GM12892 (cell line): ENCODE measurements around the gene PSAPL1.

ENCODE experiments used
- DNase-seq: peaks from one replicate; pipeline ENCODE4 v3.0.0; 2011; ENCODE audit not compliant: insufficient read length
- FAIRE-seq: peaks from 2 replicates; lab custom pipeline; 2011; peaks lifted over from hg19 to GRCh38; lab: Jason Lieb, UNC
- POLR2A ChIP-seq: IDR thresholded peaks from 2 replicates; pipeline ENCODE4 v1.6.1; 2011; ENCODE audit warnings: low read depth, low read length, control low read depth
- POLR2AphosphoS5 ChIP-seq: IDR thresholded peaks from 2 replicates; pipeline ENCODE4 v1.6.1; 2011; ENCODE audit warnings: low read depth, low read length, control low read depth
- TAF1 ChIP-seq: IDR thresholded peaks from 2 replicates; pipeline ENCODE4 v1.6.1; 2011; ENCODE audit warnings: low read depth, mild to moderate bottlenecking, control low read depth, low read length, borderline replicate concordance

The PSAPL1 gene

DNA sequence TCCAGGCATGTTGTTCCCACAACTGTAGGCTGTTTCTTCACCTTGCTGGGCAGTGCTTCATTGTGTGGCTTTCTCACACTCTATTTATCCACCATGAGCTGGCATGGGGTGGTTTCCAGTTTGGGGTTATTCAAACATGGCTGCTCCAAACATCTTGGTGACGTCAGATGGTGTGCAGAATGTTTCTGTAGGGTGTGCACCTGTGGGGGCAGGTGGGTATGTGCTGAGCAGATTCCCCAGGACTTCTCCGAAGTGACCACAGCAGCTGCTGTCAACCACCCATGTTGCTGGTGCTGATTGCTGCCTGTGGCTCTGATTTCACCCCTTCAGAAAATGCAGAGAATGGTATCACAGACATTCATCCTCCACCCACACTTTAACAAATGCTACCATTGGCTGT lies 5.0 kb upstream of the PSAPL1 start:
- no peak for FAIRE-seq
- no peak for DNase-seq
- TF ChIP-seq POLR2A (no peak), POLR2AphosphoS5 (no peak), TAF1 (no peak)

DNA sequence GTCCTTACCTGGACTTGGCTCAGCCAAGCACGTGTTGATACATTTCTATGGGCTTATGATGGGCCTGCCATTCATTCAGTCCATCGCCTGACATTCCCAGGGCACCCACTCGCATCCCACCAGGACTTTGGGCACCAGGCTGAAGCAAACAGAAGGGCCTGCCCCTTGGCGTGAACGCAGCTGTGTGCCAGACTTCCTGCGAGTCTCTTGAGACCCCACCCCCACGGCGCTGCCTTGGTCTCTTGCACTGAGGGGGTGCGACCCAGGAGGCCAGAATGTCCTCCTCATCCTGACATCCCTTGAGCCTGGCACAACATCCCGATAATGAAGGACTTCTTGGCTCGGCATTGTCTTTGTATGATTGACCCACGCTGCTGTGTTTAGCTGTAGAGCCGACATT lies 1.5 kb upstream of the PSAPL1 start:
- FAIRE-seq (no peak), DNase-seq (no peak)
- no peak for TF ChIP-seq TAF1
- no peak for TF ChIP-seq POLR2A
- no peak for TF ChIP-seq POLR2AphosphoS5

DNA sequence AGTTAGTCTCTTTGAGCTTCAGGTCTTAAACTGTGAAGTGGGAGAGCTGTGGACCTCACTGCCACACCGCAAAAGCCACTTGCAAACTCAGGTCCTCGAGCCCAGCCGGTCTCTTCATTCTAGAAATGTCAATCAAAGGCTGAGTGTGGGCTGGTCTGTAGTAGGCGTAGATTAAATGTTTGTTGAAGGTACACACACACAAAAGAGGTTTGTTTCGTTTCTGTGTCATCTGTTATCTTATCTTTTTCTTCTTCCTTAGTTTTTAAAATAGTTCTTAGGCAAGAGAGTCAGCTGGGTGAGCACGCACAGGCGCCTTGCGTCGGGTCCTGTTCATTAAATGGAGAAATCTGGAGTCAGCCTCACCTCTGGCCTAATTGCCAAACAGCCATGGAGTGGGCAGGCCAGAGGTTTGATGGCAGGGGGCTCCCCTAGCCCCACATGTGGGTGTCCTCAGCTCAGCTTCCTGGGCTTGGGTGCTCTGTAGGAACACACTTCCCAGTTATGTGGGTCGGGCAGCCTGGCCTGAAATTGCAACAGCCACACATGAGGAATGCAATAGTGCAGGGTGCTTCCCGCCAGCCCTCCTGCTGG lies 836 bp upstream of the PSAPL1 start:
- DNase-seq (no peak), FAIRE-seq (no peak)
- no peak for TF ChIP-seq TAF1
- no peak for TF ChIP-seq POLR2AphosphoS5
- no peak for TF ChIP-seq POLR2A

DNA sequence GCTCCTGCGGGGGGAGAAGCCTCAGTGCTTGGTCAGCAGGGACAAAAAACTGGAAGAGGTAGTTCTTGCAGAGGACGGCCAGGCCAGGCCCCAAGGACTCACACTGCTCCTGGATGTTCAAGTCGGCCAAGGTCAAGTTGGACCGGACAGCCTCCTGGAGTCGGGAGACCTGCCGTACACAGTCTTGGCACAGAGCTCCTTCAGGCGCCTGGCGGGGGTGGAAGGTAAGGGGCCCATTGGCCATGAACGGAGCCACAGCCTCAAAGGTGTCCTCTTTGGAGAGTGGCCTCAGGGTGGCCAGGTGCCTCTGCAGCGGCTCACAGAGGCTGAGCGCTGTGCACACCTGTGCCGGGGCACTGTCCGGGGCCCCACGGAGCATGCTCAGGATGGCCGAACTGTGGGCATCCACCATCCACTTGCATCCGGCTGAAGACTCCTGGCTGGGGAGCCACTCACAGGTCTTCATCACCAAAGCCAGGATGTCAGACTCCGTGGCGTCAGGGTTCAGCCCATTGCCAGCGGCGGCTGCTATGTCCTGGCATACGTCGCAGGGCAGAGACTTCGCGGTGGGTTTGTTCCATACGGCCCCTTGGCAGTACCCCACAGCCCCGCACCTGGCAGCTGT lies 477 bp downstream of the PSAPL1 start:
- DNase-seq (no peak), FAIRE-seq (no peak)
- TF ChIP-seq POLR2A (no peak), POLR2AphosphoS5 (no peak), TAF1 (no peak)

DNA sequence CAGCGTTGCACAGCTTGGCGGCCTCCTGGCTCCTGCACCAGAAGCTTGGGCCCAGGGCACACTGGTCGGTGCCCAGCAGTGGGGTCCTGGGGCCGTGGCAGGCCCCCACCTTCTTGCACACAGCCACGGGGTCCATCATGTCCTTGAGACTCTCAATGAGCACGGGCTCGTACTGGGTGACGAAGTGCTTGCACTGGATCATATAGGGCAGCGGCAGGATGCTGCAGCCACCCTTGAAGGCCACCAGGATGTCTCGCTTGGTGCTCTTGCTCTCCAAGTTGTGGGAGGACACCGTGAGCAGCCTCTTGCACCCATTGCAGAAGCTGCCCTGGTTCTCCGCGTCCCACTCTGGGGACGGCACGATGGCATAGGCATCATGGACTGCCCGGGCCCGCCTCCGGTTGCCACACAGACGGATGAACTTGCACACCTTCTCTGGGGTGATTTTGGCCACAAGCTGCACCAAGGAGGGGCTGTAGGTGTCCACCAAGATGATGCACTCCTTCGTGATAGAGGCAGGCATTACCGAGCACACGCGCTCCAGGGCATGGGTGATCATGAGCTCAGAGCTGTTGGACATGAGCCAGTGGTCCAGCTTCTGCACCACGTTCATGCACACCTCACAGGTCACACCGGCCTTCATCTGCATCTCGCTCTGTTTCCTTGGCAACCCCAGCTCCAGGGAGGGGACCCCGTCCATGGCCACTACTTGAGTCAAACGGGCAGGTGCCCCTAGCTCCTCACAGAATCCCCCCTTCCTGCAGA lies 1.2 kb downstream of the PSAPL1 start:
- TF ChIP-seq POLR2AphosphoS5: no peak
- TF ChIP-seq POLR2A: no peak
- no peak for TF ChIP-seq TAF1
- DNase-seq (no peak), FAIRE-seq (no peak)

DNA sequence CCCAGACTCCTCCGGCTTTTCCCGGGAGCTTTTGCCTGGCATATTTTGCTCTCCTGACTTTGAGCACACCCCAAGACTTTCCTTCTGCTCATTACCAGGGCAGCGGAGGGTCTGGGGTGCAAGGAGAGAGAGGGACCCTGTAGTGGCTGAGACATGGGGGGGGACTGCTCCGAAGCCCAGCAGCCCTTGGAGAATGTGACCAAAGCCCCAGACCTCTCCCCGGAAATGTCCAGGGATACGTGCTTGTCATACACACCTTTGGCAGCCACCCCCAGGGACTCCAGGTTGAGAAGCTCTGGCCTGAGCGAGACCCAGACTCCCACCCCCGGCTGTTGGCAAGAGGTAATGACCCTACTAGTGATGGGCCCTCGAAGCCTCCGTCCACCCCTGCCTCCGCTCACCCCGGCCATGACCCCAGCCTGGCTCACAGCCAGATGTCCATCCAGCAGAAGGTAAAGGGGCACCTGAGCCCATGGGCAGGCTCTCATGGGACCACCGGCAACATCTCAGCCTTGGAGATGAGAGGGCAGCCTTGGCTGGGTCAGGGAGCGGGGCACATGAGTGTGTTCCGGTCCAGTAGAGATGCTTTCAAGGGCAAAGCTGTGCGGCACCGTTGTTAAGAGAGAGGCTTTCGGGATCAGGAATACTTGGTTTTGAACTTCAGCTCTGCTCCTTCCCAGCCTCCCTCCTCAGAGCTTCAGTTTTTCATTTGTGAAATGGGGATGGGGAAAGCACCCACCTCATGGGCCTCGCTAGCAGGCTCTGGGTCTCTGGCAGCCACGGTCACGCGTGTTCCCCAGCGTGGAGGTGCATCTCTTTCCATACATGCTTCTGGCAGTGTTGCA lies 2.0 kb downstream of the PSAPL1 start:
- no peak for TF ChIP-seq POLR2AphosphoS5
- no peak for TF ChIP-seq TAF1
- TF ChIP-seq POLR2A: no peak
- no peak for FAIRE-seq

DNA sequence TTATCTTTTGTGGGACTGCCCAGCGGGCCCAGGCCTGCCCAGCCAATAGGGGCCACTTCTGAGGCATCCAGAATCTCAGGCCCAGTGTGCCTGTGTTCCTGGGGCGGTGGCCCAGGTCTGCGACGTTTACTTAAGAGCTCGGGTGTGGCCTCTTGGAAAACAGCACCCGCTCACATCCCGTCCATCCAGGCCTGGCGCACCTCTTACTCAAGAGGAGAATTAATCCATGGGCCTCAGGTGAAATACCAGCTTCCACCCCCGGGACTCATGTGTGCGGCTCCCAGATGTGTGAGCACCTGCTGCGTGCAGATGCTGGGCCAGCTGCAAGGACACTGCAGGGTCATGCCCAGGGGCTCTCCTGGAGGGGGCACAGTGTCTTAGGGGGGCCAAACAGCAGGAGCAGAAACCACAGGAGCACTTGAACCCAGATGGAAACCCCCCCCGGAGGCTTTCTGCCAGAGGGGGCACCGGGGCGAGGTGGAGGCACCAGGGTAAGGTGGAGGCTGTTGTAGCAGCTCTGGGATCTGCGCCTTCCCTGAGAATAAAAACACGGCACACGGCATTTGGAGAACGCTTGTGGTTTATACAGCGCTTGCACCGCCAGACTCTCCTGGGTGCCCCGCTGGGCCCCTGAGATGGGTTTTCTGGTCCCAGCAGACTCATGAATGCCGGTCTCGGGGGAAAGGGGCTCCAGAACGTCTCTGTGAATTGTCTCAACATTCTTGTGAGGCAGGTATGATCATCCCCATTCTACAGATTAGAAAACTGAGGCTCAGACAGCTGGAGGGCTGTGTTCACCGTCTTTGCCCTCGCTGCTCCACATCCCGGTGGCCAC lies 2.8 kb downstream of the PSAPL1 start:
- FAIRE-seq (no peak), DNase-seq (no peak)
- no peak for TF ChIP-seq POLR2A
- TF ChIP-seq POLR2AphosphoS5: no peak
- TF ChIP-seq TAF1: no peak

More for the DNA sequence above, 2.0 kb downstream of the PSAPL1 start:
- no peak for DNase-seq

DNA sequence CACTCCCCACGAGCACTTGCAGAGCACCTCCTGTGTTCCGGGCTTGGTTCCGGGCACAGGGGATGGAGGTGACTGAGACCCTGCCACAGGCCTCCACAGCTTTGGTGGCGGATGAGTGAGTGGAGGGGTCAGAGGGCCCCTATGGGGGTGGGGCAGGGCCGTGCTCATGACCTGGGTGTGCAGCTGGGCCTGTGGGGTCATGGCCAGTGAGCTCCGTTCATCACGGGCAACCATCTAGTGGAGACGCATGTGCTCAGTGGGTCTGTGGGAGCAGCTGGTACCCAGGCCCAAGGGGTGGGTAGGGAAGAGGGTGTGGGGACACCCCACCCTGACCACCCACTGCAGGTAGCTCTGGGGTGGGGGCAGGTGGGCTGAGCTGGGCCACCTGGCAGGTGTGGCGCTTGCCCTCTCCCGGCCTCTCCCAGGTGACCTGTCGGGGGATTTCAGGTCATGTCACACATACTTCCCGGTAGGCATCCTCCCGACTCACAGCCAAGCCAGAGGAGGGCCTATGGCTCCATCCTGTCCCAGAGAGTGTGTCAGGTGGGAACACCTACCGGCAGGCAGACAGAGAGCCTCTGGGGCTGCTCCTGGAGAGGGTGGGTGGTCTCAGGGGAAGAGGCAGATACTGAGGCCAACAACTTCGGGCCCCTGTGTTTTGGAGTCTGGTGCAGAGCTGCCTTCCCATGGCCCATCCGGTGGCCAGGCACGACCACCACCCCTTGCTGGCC lies 3.6 kb downstream of the PSAPL1 start:
- no peak for TF ChIP-seq POLR2AphosphoS5
- no peak for DNase-seq
- no peak for FAIRE-seq

DNA sequence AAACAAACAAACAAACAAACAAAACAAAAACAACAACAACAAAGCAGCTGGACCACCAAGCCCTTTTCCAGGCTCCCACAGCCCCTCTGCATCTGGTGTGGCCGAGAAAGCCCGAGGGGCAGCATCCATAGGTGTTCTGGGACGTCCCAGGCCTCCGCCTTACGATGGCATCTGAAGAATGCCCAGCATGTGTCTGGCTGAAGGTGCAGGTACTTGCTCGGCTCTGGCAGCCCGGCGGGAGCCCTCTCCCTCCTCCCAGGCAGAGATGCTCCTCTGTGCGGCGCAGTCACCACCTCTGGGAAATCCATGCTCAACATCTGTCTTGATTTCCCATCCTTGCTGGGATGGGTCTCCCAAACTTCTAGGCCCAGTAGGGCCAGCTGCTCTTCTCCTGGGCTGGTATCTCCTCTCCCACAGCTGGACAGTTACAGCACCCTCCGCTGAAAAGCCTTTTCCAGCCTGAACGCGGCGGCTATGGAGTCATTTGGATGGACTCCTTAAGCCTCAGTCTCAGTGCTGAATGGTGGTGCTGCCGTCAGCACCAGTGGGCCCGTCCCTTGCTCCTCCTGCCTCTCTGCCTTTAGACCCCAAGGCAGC lies 4.3 kb downstream of the PSAPL1 start:
- DNase-seq (no peak), FAIRE-seq (no peak)
- TF ChIP-seq TAF1 (no peak), POLR2A (no peak)

DNA sequence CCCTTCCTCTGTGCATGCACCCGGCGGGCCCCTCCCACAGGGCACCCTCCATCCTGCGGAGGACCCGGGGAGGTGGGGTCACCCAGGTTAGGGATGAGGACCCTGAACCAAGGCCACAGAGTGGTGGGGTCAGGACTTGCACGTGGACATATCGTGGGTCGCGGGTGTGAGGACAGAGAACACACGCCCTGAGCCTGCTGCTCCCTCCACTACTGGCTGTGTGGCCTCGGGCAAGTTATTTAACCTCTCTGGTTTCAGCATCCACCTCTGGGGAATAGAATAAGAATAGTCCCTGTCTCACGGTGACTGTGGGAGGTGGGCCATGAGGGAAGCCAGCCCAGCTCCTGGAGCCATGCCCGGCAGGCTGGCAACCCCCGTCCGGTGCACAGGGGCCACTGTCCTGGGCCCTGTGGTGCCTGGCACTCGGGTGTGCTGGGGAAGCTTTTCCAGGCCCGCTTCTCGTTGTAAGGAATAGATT lies 5.1 kb downstream of the PSAPL1 start:
- FAIRE-seq: no peak
- no peak for DNase-seq
- TF ChIP-seq TAF1 (no peak), POLR2A (no peak), POLR2AphosphoS5 (no peak)
